Measurements from ENCODE around the gene C2CD3.

DNA sequence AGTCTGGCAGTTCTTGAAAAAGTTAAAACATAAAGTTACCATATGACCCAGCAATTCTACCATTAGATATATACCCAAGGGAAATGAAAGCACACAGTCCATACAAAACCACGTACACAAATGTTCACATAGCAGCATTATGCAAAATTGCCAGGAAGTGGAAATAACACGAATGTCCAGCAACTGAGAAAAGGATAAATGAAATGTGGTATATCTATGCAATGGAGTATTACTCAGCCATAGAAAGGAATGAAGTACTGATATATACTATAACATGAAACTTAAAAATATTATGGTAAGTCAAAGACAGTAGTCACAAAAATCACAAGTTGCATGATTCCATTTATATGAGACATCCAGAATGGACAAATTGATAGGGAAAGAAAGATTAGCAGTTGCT is 57.9 kb downstream of the C2CD3 start:
- TF ChIP-seq POLR2A (IDR thresholded peaks at IDR 0.05): no peak
- TF ChIP-seq, protein P1, sequence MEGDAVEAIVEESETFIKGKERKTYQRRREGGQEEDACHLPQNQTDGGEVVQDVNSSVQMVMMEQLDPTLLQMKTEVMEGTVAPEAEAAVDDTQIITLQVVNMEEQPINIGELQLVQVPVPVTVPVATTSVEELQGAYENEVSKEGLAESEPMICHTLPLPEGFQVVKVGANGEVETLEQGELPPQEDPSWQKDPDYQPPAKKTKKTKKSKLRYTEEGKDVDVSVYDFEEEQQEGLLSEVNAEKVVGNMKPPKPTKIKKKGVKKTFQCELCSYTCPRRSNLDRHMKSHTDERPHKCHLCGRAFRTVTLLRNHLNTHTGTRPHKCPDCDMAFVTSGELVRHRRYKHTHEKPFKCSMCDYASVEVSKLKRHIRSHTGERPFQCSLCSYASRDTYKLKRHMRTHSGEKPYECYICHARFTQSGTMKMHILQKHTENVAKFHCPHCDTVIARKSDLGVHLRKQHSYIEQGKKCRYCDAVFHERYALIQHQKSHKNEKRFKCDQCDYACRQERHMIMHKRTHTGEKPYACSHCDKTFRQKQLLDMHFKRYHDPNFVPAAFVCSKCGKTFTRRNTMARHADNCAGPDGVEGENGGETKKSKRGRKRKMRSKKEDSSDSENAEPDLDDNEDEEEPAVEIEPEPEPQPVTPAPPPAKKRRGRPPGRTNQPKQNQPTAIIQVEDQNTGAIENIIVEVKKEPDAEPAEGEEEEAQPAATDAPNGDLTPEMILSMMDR (IDR thresholded peaks at IDR 0.05): no peak
